Left lung (tissue), 10 donors: ENCODE data around the gene NAV2. TPM values are rescaled to one million over a fixed set of nuclear protein-coding genes. Genes with fewer than 3 reads are reported as not detected.

Experiments used
- ATAC-seq: fragments of 200-7000 bp; cut with Tn5 transposase; one replicate; pipeline ENCODE4 v1.9.1; 2020; ENCODE audit warnings: moderate library complexity
- DNase-seq, 4 donors: peaks; one replicate each; pipeline ENCODE4 v3.0.0-alpha.2; 2013 to 2020
- H3K27ac ChIP-seq, 2 donors: fragments of 200-600 bp; sonication (generic) in 1 of 2; one replicate each; pipeline versions ENCODE4 v1.5.0 to v1.8.0; 2020 to 2021
- H3K27me3 ChIP-seq, 2 donors: fragments of 200-600 bp; sonication (generic) in 1 of 2; one replicate each; pipeline versions ENCODE4 v1.5.0 to v1.8.0; 2020 to 2021
- H3K36me3 ChIP-seq, 2 donors: fragments of 200-600 bp; sonication (generic) in 1 of 2; one replicate each; pipeline versions ENCODE4 v1.5.0 to v1.8.0; 2020 to 2021
- H3K4me1 ChIP-seq, 2 donors: fragments of 200-600 bp; one replicate each; pipeline ENCODE4 v1.8.0; 2021
- H3K4me3 ChIP-seq, 2 donors: fragments of 200-600 bp; sonication (generic) in 1 of 2; one replicate each; pipeline versions ENCODE4 v1.5.0 to v1.8.0; 2020 to 2021; ENCODE audit warnings: mild to moderate bottlenecking in 1 of 2
- H3K9me3 ChIP-seq, 2 donors: fragments of 200-600 bp; sonication (generic) in 1 of 2; one replicate each; pipeline versions ENCODE4 v1.5.0 to v1.8.0; 2020 to 2021
- CTCF ChIP-seq, 2 donors: fragments of 200-600 bp; sonication (generic) in 1 of 2; IDR thresholded peaks; one replicate each; pipeline versions ENCODE4 v1.5.0 to v1.8.0; 2021; ENCODE audit warnings: antibody characterized with exemption in 2 of 2
- intact Hi-C, 2 donors: fragments of 100-400 bp; cut with DNase I; formaldehyde crosslinking; loops; one replicate each; pipeline versions ENCODE4 v1.11.2 to v1.14.2; 2022
- polyA plus RNA-seq, 6 donors: library from polyadenylated mRNA; unstranded; fragments of 120-200 nt; gene quantifications; one replicate each; pipeline ENCODE4 v1.2.1, GENCODE V29; 2013; ENCODE audit not compliant: insufficient read length in 6 of 6
- total RNA-seq, 2 donors: library from RNA; stranded (reverse); fragmentation: NEBNext Ultra II Directional; extraction: Animal tissue kit (Norgen Biotek cat#: 25700); gene quantifications; one replicate each; pipeline ENCODE4 v1.2.1, GENCODE V29; 2021
- donor health status: DM: no; HTN: yes; CAD: no.
- donor health status: DM: no; HTN: no; CAD: no.

The NAV2 gene
- total and polyA plus RNA-seq, 8 donors, result 18.0 to 59.9 (median 23.1) TPM

DNA sequence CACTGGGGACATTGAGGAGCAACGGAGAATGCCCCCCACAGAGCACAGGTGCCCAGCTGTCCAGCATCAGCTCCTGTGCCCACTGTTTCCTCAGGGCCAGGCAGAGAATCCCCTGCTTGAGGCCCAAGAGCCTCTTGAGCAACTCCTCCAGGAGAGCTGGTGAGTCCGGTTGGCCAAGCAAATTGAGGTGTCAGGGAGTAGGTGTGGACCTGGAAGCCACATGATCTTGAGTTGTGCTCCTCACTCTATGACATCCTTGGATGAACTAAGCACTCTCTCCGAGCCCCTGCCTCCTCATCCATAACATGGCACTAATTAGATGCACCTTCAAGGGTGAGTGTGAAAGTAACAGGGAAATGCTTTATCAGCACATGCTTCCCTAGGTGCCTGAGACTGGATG lies 326.3 kb downstream of the NAV2 start:
- Histone ChIP-seq H3K4me1 (no peaks in the 10 kb centered on the region), H3K27ac (no peak overlapping the region), H3K27me3 (no peaks in the 10 kb centered on the region), H3K9me3 (no peaks in the 10 kb centered on the region), H3K36me3 (peaks cover 0 to 8% of the 10 kb centered on the region in 2 donors), H3K4me3 (no peak overlapping the region)
- peak; percentile 46 for ATAC-seq
- no peak for DNase-seq
- TF ChIP-seq CTCF (IDR thresholded peaks at IDR 0.05), result no peak
- intact Hi-C loops, result no loop called here

DNA sequence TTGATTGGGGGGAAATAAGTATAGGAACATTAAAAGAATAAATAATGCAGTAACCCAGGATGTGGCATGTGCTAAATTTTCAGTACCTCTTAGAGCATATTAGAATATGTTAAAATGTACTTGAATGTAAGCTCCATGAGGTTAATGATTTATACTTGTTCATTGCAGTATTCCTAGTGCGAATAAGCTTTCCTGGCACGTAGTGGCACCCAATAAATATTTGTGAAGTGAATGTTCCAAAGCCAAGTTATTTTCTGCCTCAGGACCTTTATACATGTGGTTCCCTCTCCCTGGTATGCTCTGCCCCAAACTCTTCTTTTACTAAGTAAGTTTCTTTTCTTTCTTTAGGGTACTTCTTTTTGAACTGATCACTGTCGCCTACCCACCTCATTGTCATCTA lies 328.9 kb downstream of the NAV2 start:
- Histone ChIP-seq H3K9me3 (no peaks in the 10 kb centered on the region), H3K36me3 (peaks cover 0 to 23% of the 10 kb centered on the region in 2 donors), H3K4me3 (no peak overlapping the region), H3K27me3 (no peaks in the 10 kb centered on the region), H3K4me1 (no peaks in the 10 kb centered on the region), H3K27ac (no peak overlapping the region)
- ATAC-seq, result no peak
- no peak for TF ChIP-seq CTCF (IDR thresholded peaks at IDR 0.05)
- intact Hi-C loops, result no loop called here
- no peak for DNase-seq

DNA sequence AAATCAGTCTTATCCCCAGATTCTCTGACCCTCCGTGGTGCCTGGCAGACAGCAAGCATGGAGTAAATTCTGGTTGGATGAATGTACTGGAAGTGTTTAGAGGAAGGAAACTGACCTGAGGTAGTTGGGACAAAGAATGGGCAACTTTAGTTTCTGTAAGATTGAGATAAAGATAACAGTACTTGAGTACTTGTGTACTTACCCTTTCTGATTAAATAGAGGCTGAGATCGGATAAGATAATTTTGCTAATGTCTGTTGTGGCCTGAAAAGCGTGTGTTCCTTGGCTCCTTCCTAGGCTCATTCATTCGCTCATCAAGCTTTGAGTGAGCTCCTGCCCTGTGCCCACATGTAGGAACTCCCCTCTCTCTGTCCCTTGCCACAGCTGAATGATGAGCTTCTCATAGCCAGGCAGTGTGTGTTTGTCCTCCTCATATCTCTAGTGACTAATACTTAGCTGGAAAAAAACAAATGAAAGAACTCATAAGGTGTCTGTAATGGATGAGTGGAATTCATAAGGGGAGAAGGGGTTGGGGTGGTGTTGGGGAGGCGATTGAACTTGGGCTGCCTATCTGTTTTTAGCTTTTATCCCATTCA lies 329.5 kb downstream of the NAV2 start:
- Histone ChIP-seq H3K27ac (no peak overlapping the region), H3K9me3 (no peaks in the 10 kb centered on the region), H3K4me1 (no peaks in the 10 kb centered on the region), H3K36me3 (peaks cover 0 to 23% of the 10 kb centered on the region in 2 donors), H3K27me3 (no peaks in the 10 kb centered on the region), H3K4me3 (no peak overlapping the region)
- DNase-seq, result no peak
- intact Hi-C loops, result no loop called here
- peak; percentile 31 for ATAC-seq
- no peak for TF ChIP-seq CTCF (IDR thresholded peaks at IDR 0.05)

DNA sequence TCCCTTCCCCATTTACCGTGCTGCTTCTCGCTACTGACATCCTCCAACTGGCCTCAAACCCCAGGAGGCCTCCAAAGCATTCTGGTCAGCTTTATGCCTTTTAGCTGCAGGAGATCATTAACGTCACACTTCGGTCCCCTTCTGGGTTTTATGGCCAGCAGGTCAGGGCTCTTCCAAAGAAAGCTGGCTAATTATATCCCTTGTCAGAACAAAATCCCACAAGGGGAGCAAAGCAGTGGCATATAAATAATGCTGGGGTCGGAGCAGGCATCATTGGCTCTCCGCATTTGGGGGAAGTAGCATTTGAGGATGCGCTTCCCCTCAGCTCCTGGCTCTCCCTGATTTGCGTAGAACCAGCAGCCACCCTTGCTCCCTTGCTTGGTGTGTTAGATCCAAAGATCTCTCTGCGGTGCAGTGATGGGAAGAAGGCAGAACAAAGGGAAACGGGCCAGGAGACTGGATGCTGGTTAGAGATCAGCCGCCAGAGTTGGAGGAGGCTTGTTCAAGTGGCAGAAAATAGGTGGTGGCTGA lies 330.2 kb downstream of the NAV2 start:
- Histone ChIP-seq H3K9me3 (no peaks in the 10 kb centered on the region), H3K4me1 (no peaks in the 10 kb centered on the region), H3K27me3 (no peaks in the 10 kb centered on the region), H3K4me3 (no peak overlapping the region), H3K27ac (no peak overlapping the region), H3K36me3 (peaks cover 0 to 23% of the 10 kb centered on the region in 2 donors)
- TF ChIP-seq CTCF (IDR thresholded peaks at IDR 0.05), result no peak
- intact Hi-C loops, result no loop called here
- DNase-seq (no peak), ATAC-seq (no peak)

DNA sequence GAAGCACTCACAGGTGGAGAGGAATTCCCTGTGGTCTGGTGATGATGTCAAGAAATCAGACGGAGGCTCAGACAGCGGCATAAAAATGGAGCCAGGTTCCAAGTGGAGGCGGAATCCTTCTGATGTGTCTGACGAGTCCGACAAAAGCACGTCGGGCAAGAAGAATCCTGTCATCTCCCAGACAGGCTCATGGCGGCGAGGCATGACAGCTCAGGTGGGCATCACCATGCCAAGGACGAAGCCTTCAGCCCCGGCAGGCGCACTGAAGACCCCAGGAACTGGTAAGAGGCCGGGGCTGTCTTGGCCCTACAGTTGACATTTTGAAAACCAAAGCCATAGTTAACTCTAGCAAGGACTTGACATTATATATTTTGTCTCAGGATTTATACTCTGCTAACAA lies 331.4 kb downstream of the NAV2 start:
- no peak overlapping the region for H3K27ac ChIP-seq
- H3K36me3 ChIP-seq, result peaks cover 0 to 27% of the 10 kb centered on the region in 2 donors
- no peak overlapping the region for H3K4me3 ChIP-seq
- intact Hi-C loops, result no loop called here
- H3K27me3 ChIP-seq, result no peaks in the 10 kb centered on the region
- TF ChIP-seq CTCF (IDR thresholded peaks at IDR 0.05), result no peak
- no peaks in the 10 kb centered on the region for H3K4me1 ChIP-seq
- ATAC-seq (no peak), DNase-seq (no peak)
- H3K9me3 ChIP-seq, result no peaks in the 10 kb centered on the region
